Stomach (tissue), 9 donors: ENCODE data around the gene GAS5. TPM values are rescaled to one million over a fixed set of nuclear protein-coding genes. Genes with fewer than 3 reads are reported as not detected.

Experiments used
- DNase-seq, 2 donors: peaks; one replicate each; pipeline versions ENCODE4 v3.0.0 to v3.0.0-alpha.2; 2013 to 2019
- H3K27ac ChIP-seq, 5 donors: fragments of 200-600 bp in 4 of 5; sonication (generic) in 4 of 5; one replicate each; pipeline ENCODE4 v1.5.1; 2013 to 2019; ENCODE audit warnings: mild to moderate bottlenecking in 1 of 5, moderate library complexity in 1 of 5
- H3K27me3 ChIP-seq, 3 donors: fragments of 200-600 bp; sonication (generic); one replicate each; pipeline ENCODE4 v1.5.1; 2017 to 2019; ENCODE audit warnings: mixed run types in 1 of 3
- H3K36me3 ChIP-seq, 4 donors: fragments of 200-600 bp; sonication (generic); 1 replicate in 3 of 4; 2 replicates in 1 of 4; pipeline ENCODE4 v1.5.1; 2016 to 2019
- H3K4me1 ChIP-seq, 4 donors: fragments of 200-600 bp; sonication (generic); one replicate each; pipeline ENCODE4 v1.5.1; 2016 to 2019
- H3K4me3 ChIP-seq, 4 donors: fragments of 200-600 bp; sonication (generic) in 3 of 4; one replicate each; pipeline ENCODE4 v1.5.1; 2016 to 2019; ENCODE audit warnings: mild to moderate bottlenecking in 1 of 4
- H3K9me3 ChIP-seq, 4 donors: fragments of 200-600 bp; sonication (generic); one replicate each; pipeline ENCODE4 v1.5.1; 2016 to 2019
- CTCF ChIP-seq, 7 experiments: fragments of 450-650 bp in 4 of 7; fragments of 200-600 bp in 3 of 7; sonication (generic) in 3 of 7; IDR thresholded peaks; one replicate each; pipeline ENCODE4 v1.5.1; 2016 to 2019; ENCODE audit warnings: antibody characterized with exemption in 7 of 7, control low read depth in 2 of 7, mild to moderate bottlenecking in 1 of 7
- EP300 ChIP-seq: sonication (generic); formaldehyde crosslinking; IDR thresholded peaks from one replicate; pipeline ENCODE4 v1.6.1; 2017; ENCODE audit warnings: antibody characterized with exemption
- POLR2A ChIP-seq, 4 donors: fragments of 450-650 bp; IDR thresholded peaks; one replicate each; pipeline ENCODE4 v1.6.1; 2016; ENCODE audit warnings: antibody characterized with exemption in 4 of 4, control low read depth in 2 of 4, mild to moderate bottlenecking in 1 of 4, moderate library complexity in 1 of 4
- POLR2AphosphoS5 ChIP-seq, 3 donors: sonication (generic); formaldehyde crosslinking; IDR thresholded peaks; one replicate each; pipeline ENCODE4 v1.6.1; 2016; ENCODE audit warnings: antibody characterized with exemption in 3 of 3
- WGBS, 5 donors: extraction: QIAGEN DNeasy Blood & Tissue Kit in 3 of 5; methylation state at CpG; one replicate each; pipeline versions ENCODE4 v1.1.5 to v1.1.7; 2013 to 2018; 5-methylcytosine and 5-hydroxymethylcytosine counted together
- intact Hi-C: fragments of 100-400 bp; cut with DNase I; formaldehyde crosslinking; loops from one replicate; pipeline ENCODE4 v1.15.1; 2023; ENCODE audit warnings: low total_unique reads
- polyA plus RNA-seq, 3 donors: library from polyadenylated mRNA; stranded (reverse); fragments of 200-250 nt; gene quantifications; one replicate each; pipeline ENCODE4 v1.2.3, GENCODE V29; 2013
- total RNA-seq, 5 donors: library from RNA; depleted of rRNA; stranded (reverse); fragments of >200 nt; gene quantifications; one replicate each; pipeline versions ENCODE4 v1.1.0 to v1.2.3, GENCODE V29; 2014 to 2016
- donor health status: healthy with polysubstance abuse.
- donor health status: Bipolar disorder and iron deficiency.
- donor health status: healthy.

Gene GAS5
- total and polyA plus RNA-seq, 8 donors, result 256 to 1,014 (median 431) TPM

GRCh38 chr1:173856014-173856413 is 11.8 kb downstream of the GAS5 start:
- Histone ChIP-seq H3K27ac (no peak overlapping the region), H3K4me1 (peaks cover 0 to 9% (median 6%) of the 10 kb centered on the region in 4 donors), H3K4me3 (no peak overlapping the region), H3K36me3 (peaks cover 5 to 100% (median 93%) of the 10 kb centered on the region in 4 donors), H3K27me3 (no peaks in the 10 kb centered on the region), H3K9me3 (no peaks in the 10 kb centered on the region)
- DNase-seq, result no peak
- TF ChIP-seq POLR2AphosphoS5 (IDR thresholded peaks at IDR 0.05), result no peak
- WGBS, 5 donors, result 80 to 94% (median 88%) methylated on average over 1 of the region's 1 CpG
- intact Hi-C loops, result no loop called here

- Histone ChIP-seq H3K27me3 (no peaks in the 10 kb centered on the region), H3K36me3 (peaks cover 0 to 84% (median 80%) of the 10 kb centered on the region in 4 donors), H3K27ac (peak overlapping the region in 2 of 5 donors; percentile 7 to 18), H3K9me3 (no peaks in the 10 kb centered on the region), H3K4me1 (peaks cover 0 to 9% (median 6%) of the 10 kb centered on the region in 4 donors), H3K4me3 (no peak overlapping the region)
- TF ChIP-seq POLR2AphosphoS5 (IDR thresholded peaks at IDR 0.05), result no peak
- TF ChIP-seq CTCF (IDR thresholded peaks at IDR 0.05), result no peak
- TF ChIP-seq POLR2A (IDR thresholded peaks at IDR 0.05), result no peak
- no peak for TF ChIP-seq EP300
- intact Hi-C loops, result no loop called here
- peak in 1 of 2 donors; percentile 35 for DNase-seq
- 31 to 45% (median 39%) methylated on average over 5 of the region's 5 CpGs for WGBS, 5 donors
These were observed 14.7 kb downstream of the GAS5 start for GRCh38 chr1:173853074-173853473.

- no peak overlapping the region for H3K27ac ChIP-seq
- no peak for DNase-seq
- H3K4me3 ChIP-seq, result no peak overlapping the region
- H3K9me3 ChIP-seq, result no peaks in the 10 kb centered on the region
- no peaks in the 10 kb centered on the region for H3K27me3 ChIP-seq
- TF ChIP-seq CTCF (IDR thresholded peaks at IDR 0.05) (no peak), EP300 (no peak), POLR2A (IDR thresholded peaks at IDR 0.05) (no peak), POLR2AphosphoS5 (IDR thresholded peaks at IDR 0.05) (no peak)
- 71 to 87% (median 81%) methylated on average over 4 of the region's 4 CpGs for WGBS, 5 donors
- peaks cover 0 to 9% (median 6%) of the 10 kb centered on the region in 4 donors for H3K4me1 ChIP-seq
- peaks cover 0 to 79% (median 77%) of the 10 kb centered on the region in 4 donors for H3K36me3 ChIP-seq
- intact Hi-C loops, result no loop called here
These were observed 15.7 kb downstream of the GAS5 start for GRCh38 chr1:173852105-173852504.

- intact Hi-C loops, result no loop called here
- Histone ChIP-seq H3K9me3 (no peaks in the 10 kb centered on the region), H3K27ac (no peak overlapping the region), H3K27me3 (no peaks in the 10 kb centered on the region), H3K36me3 (peaks cover 27 to 83% (median 76%) of the 10 kb centered on the region in 4 donors), H3K4me1 (peaks cover 0 to 7% (median 2%) of the 10 kb centered on the region in 4 donors), H3K4me3 (no peak overlapping the region)
- WGBS, 5 donors, result 78 to 100% (median 96%) methylated on average over 1 of the region's 1 CpG
- DNase-seq, result no peak
- TF ChIP-seq CTCF (IDR thresholded peaks at IDR 0.05), result no peak
- TF ChIP-seq POLR2AphosphoS5 (IDR thresholded peaks at IDR 0.05), result no peak
- TF ChIP-seq EP300, result no peak
- TF ChIP-seq POLR2A (IDR thresholded peaks at IDR 0.05), result no peak
These were observed 35.0 kb downstream of the GAS5 start for GRCh38 chr1:173832748-173833147.

GRCh38 chr1:173827611-173828010 is 40.2 kb downstream of the GAS5 start:
- no peak for DNase-seq
- H3K9me3 ChIP-seq, result no peaks in the 10 kb centered on the region
- peaks cover 9 to 47% (median 33%) of the 10 kb centered on the region in 4 donors for H3K4me1 ChIP-seq
- TF ChIP-seq POLR2AphosphoS5 (IDR thresholded peaks at IDR 0.05), result no peak
- no peak for TF ChIP-seq CTCF (IDR thresholded peaks at IDR 0.05)
- no peak for TF ChIP-seq POLR2A (IDR thresholded peaks at IDR 0.05)
- no peak for TF ChIP-seq EP300
- no peaks in the 10 kb centered on the region for H3K27me3 ChIP-seq
- intact Hi-C loops, result loop anchor here (10.0 kb wide), 1 partner anchor 403 kb away; no protein-coding TSS in a partner anchor
- WGBS, 5 donors, result 83 to 95% (median 93%) methylated on average over 2 of the region's 2 CpGs
- H3K27ac ChIP-seq, result no peak overlapping the region
- H3K36me3 ChIP-seq, result peaks cover 10 to 31% (median 26%) of the 10 kb centered on the region in 4 donors
- no peak overlapping the region for H3K4me3 ChIP-seq
